H9 (cell line): ENCODE measurements around the gene RALGAPA1. TPM values are rescaled to one million over a fixed set of nuclear protein-coding genes. Genes with fewer than 3 reads are reported as not detected.

Experiments
- DNase-seq: peaks from one replicate; pipeline ENCODE4 v3.0.0-alpha.2; 2017
- H2AFZ ChIP-seq: one replicate; pipeline ENCODE4 v1.6.1; 2013; ENCODE audit warnings: mild to moderate bottlenecking, low read length, control low read depth, moderate library complexity
- H2AK5ac ChIP-seq: 2 replicates; pipeline ENCODE4 v1.6.1; 2013; ENCODE audit warnings: low read length, control low read depth, mixed read lengths; ENCODE audit not compliant: insufficient read length
- H2BK120ac ChIP-seq: one replicate; pipeline ENCODE4 v1.6.1; 2013; ENCODE audit warnings: low read depth, mild to moderate bottlenecking, low read length, control low read depth, inconsistent platforms; ENCODE audit not compliant: poor library complexity, severe bottlenecking
- H2BK12ac ChIP-seq: 2 replicates; pipeline ENCODE4 v1.6.1; 2013; ENCODE audit warnings: low read length, control low read depth, mixed read lengths, low read depth; ENCODE audit not compliant: insufficient read length
- H2BK15ac ChIP-seq: 2 replicates; pipeline ENCODE4 v1.6.1; 2013; ENCODE audit warnings: low read depth, low read length, control low read depth
- H2BK20ac ChIP-seq: one replicate; pipeline ENCODE4 v1.6.1; 2013; ENCODE audit warnings: low read depth, mild to moderate bottlenecking, low read length, control low read depth, inconsistent platforms; ENCODE audit not compliant: poor library complexity, severe bottlenecking
- H2BK5ac ChIP-seq: 2 replicates; pipeline ENCODE4 v1.6.1; 2013; ENCODE audit warnings: low read length, control low read depth, mixed read lengths; ENCODE audit not compliant: insufficient read length
- H3K14ac ChIP-seq: 2 replicates; pipeline ENCODE4 v1.6.1; 2013; ENCODE audit warnings: low read length, control low read depth; ENCODE audit not compliant: insufficient read depth
- H3K18ac ChIP-seq: 2 replicates; pipeline ENCODE4 v1.6.1; 2013; ENCODE audit warnings: low read depth, mild to moderate bottlenecking, mixed read lengths, low read length, control low read depth; ENCODE audit not compliant: insufficient read length
- H3K23ac ChIP-seq: 2 replicates; pipeline ENCODE4 v1.6.1; 2013; ENCODE audit warnings: low read length, control low read depth, mixed read lengths, low read depth; ENCODE audit not compliant: insufficient read length
- H3K23me2 ChIP-seq: 2 replicates; pipeline ENCODE4 v1.6.1; 2013; ENCODE audit warnings: low read depth, mild to moderate bottlenecking, mixed read lengths, low read length, control low read depth; ENCODE audit not compliant: insufficient read length, poor library complexity, severe bottlenecking
- H3K27ac ChIP-seq: 2 replicates; pipeline ENCODE4 v1.5.1; 2013; ENCODE audit warnings: low read length, control low read depth, mixed read lengths, low read depth; ENCODE audit not compliant: insufficient read length
- H3K27me3 ChIP-seq: 2 replicates; pipeline ENCODE4 v1.6.1; 2013; ENCODE audit warnings: low read length, control low read depth, inconsistent platforms; ENCODE audit not compliant: insufficient read depth
- H3K4ac ChIP-seq: 2 replicates; pipeline ENCODE4 v1.6.1; 2013; ENCODE audit warnings: low read depth, mild to moderate bottlenecking, control low read depth, inconsistent platforms, low read length, moderate library complexity
- H3K4me1 ChIP-seq: 2 replicates; pipeline ENCODE4 v1.6.1; 2013; ENCODE audit warnings: low read length, control low read depth, inconsistent platforms; ENCODE audit not compliant: insufficient read depth
- H3K4me2 ChIP-seq: 2 replicates; pipeline ENCODE4 v1.6.1; 2013; ENCODE audit warnings: low read length, control low read depth, mixed read lengths; ENCODE audit not compliant: insufficient read length, insufficient read depth
- H3K56ac ChIP-seq: 2 replicates; pipeline ENCODE4 v1.6.1; 2013; ENCODE audit warnings: low read depth, mild to moderate bottlenecking, mixed read lengths, low read length, control low read depth; ENCODE audit not compliant: insufficient read length
- H3K79me1 ChIP-seq: 2 replicates; pipeline ENCODE4 v1.6.1; 2013; ENCODE audit warnings: low read depth, mild to moderate bottlenecking, moderate library complexity, low read length, control low read depth, inconsistent platforms; ENCODE audit not compliant: insufficient read depth, poor library complexity, severe bottlenecking
- H3K79me2 ChIP-seq: 2 replicates; pipeline ENCODE4 v1.6.1; 2013; ENCODE audit warnings: low read length, control low read depth, inconsistent platforms; ENCODE audit not compliant: insufficient read depth
- H3K9ac ChIP-seq: 2 replicates; pipeline ENCODE4 v1.6.1; 2013; ENCODE audit warnings: low read length, control low read depth, mixed read lengths; ENCODE audit not compliant: insufficient read length; ENCODE audit errors: extremely low read depth
- H3K9me3 ChIP-seq: one replicate; pipeline ENCODE4 v1.6.1; 2013; ENCODE audit warnings: low read depth, low read length, inconsistent platforms; ENCODE audit not compliant: control insufficient read depth
- H3T11ph ChIP-seq: one replicate; pipeline ENCODE4 v1.6.1; 2013; ENCODE audit warnings: mild to moderate bottlenecking, low read length, control low read depth, inconsistent platforms
- H4K20me1 ChIP-seq: one replicate; pipeline ENCODE4 v1.6.1; 2013; ENCODE audit not compliant: control insufficient read depth, insufficient read length, insufficient read depth
- H4K5ac ChIP-seq: 2 replicates; pipeline ENCODE4 v1.6.1; 2013; ENCODE audit warnings: low read depth, mild to moderate bottlenecking, mixed read lengths, low read length, control low read depth; ENCODE audit not compliant: insufficient read length
- H4K8ac ChIP-seq: replicated peaks from 2 replicates; pipeline ENCODE4 v1.6.1; 2013; ENCODE audit warnings: low read length, control low read depth, mixed read lengths, low read depth; ENCODE audit not compliant: insufficient read length
- H4K91ac ChIP-seq: 2 replicates; pipeline ENCODE4 v1.6.1; 2013; ENCODE audit warnings: low read depth, mild to moderate bottlenecking, moderate library complexity, mixed read lengths, low read length, control low read depth; ENCODE audit not compliant: insufficient read length
- H3K27ac Mint-ChIP-seq, 3 experiments: 2 replicates in 2 of 3; 3 replicates in 1 of 3; pipeline ENCODE4 v1.8.0; 2020 to 2021; ENCODE audit warnings: mixed read lengths in 3 of 3, mild to moderate bottlenecking in 1 of 3, moderate library complexity in 1 of 3
- H3K27me3 Mint-ChIP-seq: 2 replicates; pipeline ENCODE4 v1.8.0; 2021; ENCODE audit warnings: low read depth, mild to moderate bottlenecking, moderate library complexity, mixed read lengths
- H3K36me3 Mint-ChIP-seq, 3 experiments: 2 replicates in 2 of 3; 3 replicates in 1 of 3; pipeline ENCODE4 v1.8.0; 2020 to 2021; ENCODE audit warnings: low read depth in 3 of 3, mixed read lengths in 3 of 3; ENCODE audit not compliant: insufficient read depth in 1 of 3
- H3K4me1 Mint-ChIP-seq, 2 experiments: 2 replicates each; pipeline ENCODE4 v1.8.0; 2020; ENCODE audit warnings: mixed read lengths in 2 of 2
- H3K4me3 Mint-ChIP-seq, 2 experiments: 2 replicates in 1 of 2; 3 replicates in 1 of 2; pipeline ENCODE4 v1.8.0; 2020 to 2021; ENCODE audit warnings: mild to moderate bottlenecking in 2 of 2, mixed read lengths in 2 of 2, moderate library complexity in 1 of 2
- H3K9me3 Mint-ChIP-seq, 2 experiments: 2 replicates in 1 of 2; 3 replicates in 1 of 2; pipeline ENCODE4 v1.8.0; 2020; ENCODE audit warnings: mild to moderate bottlenecking in 2 of 2, mixed read lengths in 2 of 2, moderate library complexity in 1 of 2
- CTCF ChIP-seq: fragments of 200-600 bp; sonication (generic); conservative IDR thresholded peaks from 3 replicates; pipeline ENCODE4 v1.8.0; 2021; ENCODE audit warnings: antibody characterized with exemption, mild to moderate bottlenecking
- WGBS: extraction: QIAGEN DNeasy Blood & Tissue Kit; methylation state at CpG from one replicate; pipeline ENCODE4 v1.1.7; 2013; ENCODE audit warnings: missing lambda C conversion rate, low lambda C conversion rate, mixed read lengths; ENCODE audit not compliant: insufficient read length; ENCODE audit errors: extremely low coverage; 5-methylcytosine and 5-hydroxymethylcytosine counted together
- total RNA-seq: library from RNA; stranded (reverse); gene quantifications from 2 replicates; pipeline ENCODE4 v1.2.1, GENCODE V29; 2021

The RALGAPA1 gene
- total RNA-seq, 1 experiment from 2014 or later = 29.8 TPM

GRCh38 chr14:35512765-35513164 lies 296.3 kb downstream of the RALGAPA1 start:
- Histone ChIP-seq H3T11ph (no peak overlapping the region), H4K5ac (no peak overlapping the region), H2BK5ac (no peak overlapping the region), H3K79me1 (no peaks in the 10 kb centered on the region), H3K14ac (no peak overlapping the region), H3K79me2 (no peaks in the 10 kb centered on the region), H4K91ac (no peak overlapping the region), H4K8ac (no peak overlapping the region), H3K9ac (no peak overlapping the region), H2BK12ac (no peak overlapping the region), H3K4ac (no peak overlapping the region), H3K4me1 (no peaks in the 10 kb centered on the region), H3K23ac (no peak overlapping the region), H3K56ac (no peak overlapping the region), H2AK5ac (no peak overlapping the region), H4K20me1 (no peaks in the 10 kb centered on the region), H3K23me2 (no peaks in the 10 kb centered on the region), H3K27me3 (no peaks in the 10 kb centered on the region), H2BK20ac (no peak overlapping the region), H3K9me3 (no peaks in the 10 kb centered on the region), H2BK120ac (no peak overlapping the region), H3K4me2 (no peak overlapping the region), H3K18ac (no peak overlapping the region), H2AFZ (no peak overlapping the region), H3K27ac (no peak overlapping the region), H2BK15ac (no peak overlapping the region)
- Mint-ChIP-seq H3K27me3 (peaks cover 1% of the 10 kb centered on the region), H3K9me3 (peaks cover 7 to 8% of the 10 kb centered on the region in 2 experiments; a peak in 2 of 5 replicates), H3K4me1 (no peaks in the 10 kb centered on the region), H3K27ac (no peak overlapping the region), H3K4me3 (no peak overlapping the region), H3K36me3 (no peaks in the 10 kb centered on the region)
- no CpG with 5 or more reads among the region's 4 CpGs for WGBS
- no peak for DNase-seq
- TF ChIP-seq CTCF = no peak
